Kidney (tissue), 22 donors: Measurements from ENCODE around the gene SOCS6. TPM values are rescaled to one million over a fixed set of nuclear protein-coding genes. Genes with fewer than 3 reads are reported as not detected.
A peak's percentile ranks its signal among the peaks of the same experiment; 100 is the strongest.

ENCODE experiments used
- DNase-seq, 5 donors: peaks; one replicate each; pipeline ENCODE4 v3.0.0-alpha.2; 2013 to 2020
- FAIRE-seq: peaks from 2 replicates; lab custom pipeline; 2012; peaks lifted over from hg19 to GRCh38; lab: Jason Lieb, UNC
- H3K27ac ChIP-seq, 2 donors: one replicate each; pipeline ENCODE4 v1.7.0; 2013; ENCODE audit warnings: low read depth in 2 of 2, low read length in 2 of 2, inconsistent platforms in 1 of 2
- H3K27me3 ChIP-seq: one replicate; pipeline ENCODE4 v1.7.1; 2013; ENCODE audit warnings: low read length, inconsistent platforms; ENCODE audit not compliant: control insufficient read depth, insufficient read depth
- H3K36me3 ChIP-seq, 3 donors: one replicate each; pipeline versions ENCODE4 v1.7.0 to v1.7.1; 2013; ENCODE audit warnings: low read length in 3 of 3, control low read depth in 1 of 3, inconsistent platforms in 1 of 3; ENCODE audit not compliant: insufficient read depth in 3 of 3, control insufficient read depth in 2 of 3
- H3K4me1 ChIP-seq, 3 donors: one replicate each; pipeline versions ENCODE4 v1.7.0 to v1.7.1; 2013; ENCODE audit warnings: low read length in 3 of 3, inconsistent platforms in 1 of 3, low read depth in 1 of 3; ENCODE audit not compliant: control insufficient read depth in 2 of 3, insufficient read depth in 2 of 3
- H3K4me3 ChIP-seq, 3 donors: one replicate each; pipeline versions ENCODE4 v1.7.0 to v1.8.1; 2013; ENCODE audit warnings: low read length in 3 of 3, control low read depth in 1 of 3, inconsistent platforms in 1 of 3
- H3K9ac ChIP-seq, 3 donors: one replicate each; pipeline versions ENCODE4 v1.7.0 to v1.7.1; 2013; ENCODE audit warnings: low read length in 3 of 3, control low read depth in 1 of 3, inconsistent platforms in 1 of 3
- H3K9me3 ChIP-seq, 3 donors: one replicate each; pipeline versions ENCODE4 v1.7.0 to v1.7.1; 2013; ENCODE audit warnings: low read length in 3 of 3, control low read depth in 1 of 3, inconsistent platforms in 1 of 3; ENCODE audit not compliant: control insufficient read depth in 2 of 3, insufficient read depth in 1 of 3
- intact Hi-C: fragments of 100-400 bp; cut with DNase I; formaldehyde crosslinking; loops from one replicate; pipeline ENCODE4 v1.11.1; 2022
- long read RNA-seq, 10 donors: library from polyadenylated mRNA in 1 of 10; unstranded in 1 of 10; transcript quantifications; one replicate each; pipeline ENCODE4 v2.0.0 and lab custom pipeline, GENCODE V29; 2021 to 2026
- polyA plus RNA-seq: library from polyadenylated mRNA; stranded (reverse); fragments of 350-450 nt; fragmentation: Illumina TruSeq; extraction: RNeasy Lipid Tissue Mini Kit (QIAGEN cat#74804); gene quantifications from one replicate; pipeline ENCODE4 v1.2.3, GENCODE V29; 2014; ENCODE audit warnings: low read depth, low replicate concordance; ENCODE audit not compliant: insufficient read depth
- total RNA-seq: library from RNA; stranded (reverse); fragmentation: NEBNext Ultra II Directional; extraction: Animal tissue kit (Norgen Biotek cat#: 25700); gene quantifications from one replicate; pipeline ENCODE4 v1.2.1, GENCODE V29; 2021
- TF ChIP-seq, protein P1 (sequence below): IDR thresholded peaks from 3 replicates; pipeline ENCODE4 v1.5.1; 2012; ENCODE audit warnings: mild to moderate bottlenecking, moderate library complexity, borderline replicate concordance; ENCODE audit not compliant: insufficient read depth; ENCODE audit errors: extremely low read depth
- donor health status: control.
- donor health status: control.
- donor health status: control.
- donor health status: control.
- donor health status: control.
- donor health status: DM: yes; HTN: yes; CAD: no.
- donor health status: Normal renal cell carcinoma (clear cell type).

The SOCS6 gene, protein sequence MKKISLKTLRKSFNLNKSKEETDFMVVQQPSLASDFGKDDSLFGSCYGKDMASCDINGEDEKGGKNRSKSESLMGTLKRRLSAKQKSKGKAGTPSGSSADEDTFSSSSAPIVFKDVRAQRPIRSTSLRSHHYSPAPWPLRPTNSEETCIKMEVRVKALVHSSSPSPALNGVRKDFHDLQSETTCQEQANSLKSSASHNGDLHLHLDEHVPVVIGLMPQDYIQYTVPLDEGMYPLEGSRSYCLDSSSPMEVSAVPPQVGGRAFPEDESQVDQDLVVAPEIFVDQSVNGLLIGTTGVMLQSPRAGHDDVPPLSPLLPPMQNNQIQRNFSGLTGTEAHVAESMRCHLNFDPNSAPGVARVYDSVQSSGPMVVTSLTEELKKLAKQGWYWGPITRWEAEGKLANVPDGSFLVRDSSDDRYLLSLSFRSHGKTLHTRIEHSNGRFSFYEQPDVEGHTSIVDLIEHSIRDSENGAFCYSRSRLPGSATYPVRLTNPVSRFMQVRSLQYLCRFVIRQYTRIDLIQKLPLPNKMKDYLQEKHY
- total RNA-seq (18.7 TPM), polyA plus RNA-seq (5.1 TPM)
- long read RNA-seq, donor 1, full-length matches to known transcripts = 4 of 4 reads
- long read RNA-seq, donor 1, partial matches to known transcripts = 0 of 4 reads
- long read RNA-seq, donor 1, other reads (novel, unspliced or antisense) = 0 of 4 reads
- long read RNA-seq, donor 2, full-length matches to known transcripts = 6 of 6 reads
- long read RNA-seq, donor 2, partial matches to known transcripts = 0 of 6 reads
- long read RNA-seq, donor 2, other reads (novel, unspliced or antisense) = 0 of 6 reads
- long read RNA-seq, donor 3, full-length matches to known transcripts = 5 of 5 reads
- long read RNA-seq, donor 3, partial matches to known transcripts = 0 of 5 reads
- long read RNA-seq, donor 3, other reads (novel, unspliced or antisense) = 0 of 5 reads
- long read RNA-seq, donor 4, full-length matches to known transcripts = 4 of 9 reads
- long read RNA-seq, donor 4, partial matches to known transcripts = 5 of 9 reads
- long read RNA-seq, donor 4, other reads (novel, unspliced or antisense) = 0 of 9 reads
- long read RNA-seq, donor 5, full-length matches to known transcripts = 2 of 2 reads
- long read RNA-seq, donor 5, partial matches to known transcripts = 0 of 2 reads
- long read RNA-seq, donor 5, other reads (novel, unspliced or antisense) = 0 of 2 reads
- long read RNA-seq, donor 6, full-length matches to known transcripts = 9 of 9 reads
- long read RNA-seq, donor 6, partial matches to known transcripts = 0 of 9 reads
- long read RNA-seq, donor 6, other reads (novel, unspliced or antisense) = 0 of 9 reads
- long read RNA-seq, donor 7, full-length matches to known transcripts = 11 of 17 reads
- long read RNA-seq, donor 7, partial matches to known transcripts = 0 of 17 reads
- long read RNA-seq, donor 7, other reads (novel, unspliced or antisense) = 6 of 17 reads
- long read RNA-seq, donor 8, full-length matches to known transcripts = 5 of 5 reads
- long read RNA-seq, donor 8, partial matches to known transcripts = 0 of 5 reads
- long read RNA-seq, donor 8, other reads (novel, unspliced or antisense) = 0 of 5 reads
- long read RNA-seq, donor 9, full-length matches to known transcripts = 3 of 3 reads
- long read RNA-seq, donor 9, partial matches to known transcripts = 0 of 3 reads
- long read RNA-seq, donor 9, other reads (novel, unspliced or antisense) = 0 of 3 reads
- long read RNA-seq, donor 10, full-length matches to known transcripts = 9 of 9 reads
- long read RNA-seq, donor 10, partial matches to known transcripts = 0 of 9 reads
- long read RNA-seq, donor 10, other reads (novel, unspliced or antisense) = 0 of 9 reads

DNA sequence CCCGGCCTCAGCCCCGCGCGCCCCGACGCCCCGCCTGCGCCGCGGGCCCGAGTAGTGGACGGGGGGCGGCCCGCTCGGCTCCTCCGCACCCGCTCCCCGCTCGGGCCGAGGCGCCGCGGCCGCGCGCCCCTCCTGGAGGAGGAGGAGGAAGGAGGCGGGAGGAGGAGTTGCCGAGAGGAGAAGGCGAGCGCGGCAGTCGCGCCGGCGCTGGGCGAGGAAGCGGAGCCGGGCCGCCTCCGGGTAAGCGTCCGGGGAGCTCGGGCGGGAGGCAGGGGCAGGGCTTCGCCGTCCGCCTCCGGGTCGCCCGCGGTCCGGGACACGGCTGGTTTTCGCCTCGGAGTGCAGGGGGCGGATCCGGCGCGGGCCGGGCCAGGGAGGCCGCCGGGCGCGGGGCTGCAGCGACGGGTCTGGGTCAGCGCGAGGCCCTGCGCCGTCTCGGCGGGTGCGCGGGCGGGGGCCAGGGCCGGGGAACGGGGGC is at the start of gene SOCS6:
Gene SOCS6 (plus strand): TSS at position 195 of the 478 bp plus-strand sequence. CDS start 35,624 bp downstream, outside the sequence.
- no peaks in the 10 kb centered on the region for H3K9me3 ChIP-seq
- peak within 1 kb of the TSS; percentile 71 to 74 for H3K27ac ChIP-seq
- DNase-seq (peak; percentile 76 to 90 (median 89)), FAIRE-seq (no peak)
- H3K4me3 ChIP-seq = peak within 1 kb of the TSS; percentile 84 to 90 (median 85)
- H3K27me3 ChIP-seq = no peaks in the 10 kb centered on the region
- no peaks in the 10 kb centered on the region for H3K36me3 ChIP-seq
- peaks cover 0 to 16% (median 9%) of the 10 kb centered on the region in 3 donors for H3K4me1 ChIP-seq
- TF ChIP-seq, protein P1, sequence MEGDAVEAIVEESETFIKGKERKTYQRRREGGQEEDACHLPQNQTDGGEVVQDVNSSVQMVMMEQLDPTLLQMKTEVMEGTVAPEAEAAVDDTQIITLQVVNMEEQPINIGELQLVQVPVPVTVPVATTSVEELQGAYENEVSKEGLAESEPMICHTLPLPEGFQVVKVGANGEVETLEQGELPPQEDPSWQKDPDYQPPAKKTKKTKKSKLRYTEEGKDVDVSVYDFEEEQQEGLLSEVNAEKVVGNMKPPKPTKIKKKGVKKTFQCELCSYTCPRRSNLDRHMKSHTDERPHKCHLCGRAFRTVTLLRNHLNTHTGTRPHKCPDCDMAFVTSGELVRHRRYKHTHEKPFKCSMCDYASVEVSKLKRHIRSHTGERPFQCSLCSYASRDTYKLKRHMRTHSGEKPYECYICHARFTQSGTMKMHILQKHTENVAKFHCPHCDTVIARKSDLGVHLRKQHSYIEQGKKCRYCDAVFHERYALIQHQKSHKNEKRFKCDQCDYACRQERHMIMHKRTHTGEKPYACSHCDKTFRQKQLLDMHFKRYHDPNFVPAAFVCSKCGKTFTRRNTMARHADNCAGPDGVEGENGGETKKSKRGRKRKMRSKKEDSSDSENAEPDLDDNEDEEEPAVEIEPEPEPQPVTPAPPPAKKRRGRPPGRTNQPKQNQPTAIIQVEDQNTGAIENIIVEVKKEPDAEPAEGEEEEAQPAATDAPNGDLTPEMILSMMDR = no peak
- H3K9ac ChIP-seq = peak within 1 kb of the TSS; percentile 63 to 92 (median 81)
- intact Hi-C loops = no loop called here

DNA sequence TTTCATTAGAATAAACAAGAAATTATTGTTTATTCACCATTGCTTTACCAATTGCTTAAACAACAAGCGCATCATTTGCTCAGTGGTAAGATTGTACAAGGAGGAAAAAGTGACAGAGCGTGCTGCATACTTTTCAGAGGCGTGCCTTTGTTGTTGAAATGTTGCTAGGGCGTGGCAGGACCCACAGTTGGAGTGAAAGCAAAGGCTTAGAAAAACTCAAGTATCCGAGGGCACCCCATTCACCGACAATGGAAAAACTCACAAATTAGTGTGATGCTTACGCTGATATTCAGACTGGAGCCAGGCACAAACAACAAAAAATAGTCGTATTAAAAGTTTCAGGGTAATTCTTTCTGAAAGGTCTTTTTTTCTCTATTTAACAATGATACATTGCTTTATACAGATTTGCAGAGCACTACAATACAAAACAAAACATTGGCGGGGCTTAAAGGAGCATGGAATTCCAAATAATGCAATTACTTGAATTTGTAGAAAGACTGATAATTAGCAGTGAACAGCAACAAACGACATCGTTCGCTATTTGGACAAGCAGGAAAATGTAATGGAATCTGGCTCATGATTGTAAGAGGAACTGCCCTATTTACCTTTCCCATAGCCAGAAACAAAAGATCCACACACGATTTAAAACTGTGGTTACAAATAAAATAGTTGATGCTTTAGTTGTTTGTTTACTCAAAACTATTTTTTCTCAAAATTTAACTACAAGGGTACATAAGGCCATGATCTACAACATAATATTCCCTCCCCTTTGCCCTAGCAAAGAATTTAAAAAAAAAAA is 45.5 kb upstream of the SOCS6 start:
- H3K4me1 ChIP-seq = no peaks in the 10 kb centered on the region
- no peaks in the 10 kb centered on the region for H3K36me3 ChIP-seq
- H3K9me3 ChIP-seq = no peaks in the 10 kb centered on the region
- no peak overlapping the region for H3K27ac ChIP-seq
- FAIRE-seq = no peak
- H3K4me3 ChIP-seq = no peak overlapping the region
- DNase-seq = no peak
- TF ChIP-seq, protein P1 = no peak
- no peaks in the 10 kb centered on the region for H3K27me3 ChIP-seq
- H3K9ac ChIP-seq = no peak overlapping the region
- intact Hi-C loops = no loop called here
